Activated T-cell treated with anti-CD3 and anti-CD28 coated beads for 48 hours (primary cell): ENCODE data around the gene TGM1.

ENCODE experiments used
- DNase-seq: peaks from one replicate; pipeline ENCODE4 v3.0.0-alpha.2; 2020; ENCODE audit warnings: low read depth

TGM1 gene

DNA sequence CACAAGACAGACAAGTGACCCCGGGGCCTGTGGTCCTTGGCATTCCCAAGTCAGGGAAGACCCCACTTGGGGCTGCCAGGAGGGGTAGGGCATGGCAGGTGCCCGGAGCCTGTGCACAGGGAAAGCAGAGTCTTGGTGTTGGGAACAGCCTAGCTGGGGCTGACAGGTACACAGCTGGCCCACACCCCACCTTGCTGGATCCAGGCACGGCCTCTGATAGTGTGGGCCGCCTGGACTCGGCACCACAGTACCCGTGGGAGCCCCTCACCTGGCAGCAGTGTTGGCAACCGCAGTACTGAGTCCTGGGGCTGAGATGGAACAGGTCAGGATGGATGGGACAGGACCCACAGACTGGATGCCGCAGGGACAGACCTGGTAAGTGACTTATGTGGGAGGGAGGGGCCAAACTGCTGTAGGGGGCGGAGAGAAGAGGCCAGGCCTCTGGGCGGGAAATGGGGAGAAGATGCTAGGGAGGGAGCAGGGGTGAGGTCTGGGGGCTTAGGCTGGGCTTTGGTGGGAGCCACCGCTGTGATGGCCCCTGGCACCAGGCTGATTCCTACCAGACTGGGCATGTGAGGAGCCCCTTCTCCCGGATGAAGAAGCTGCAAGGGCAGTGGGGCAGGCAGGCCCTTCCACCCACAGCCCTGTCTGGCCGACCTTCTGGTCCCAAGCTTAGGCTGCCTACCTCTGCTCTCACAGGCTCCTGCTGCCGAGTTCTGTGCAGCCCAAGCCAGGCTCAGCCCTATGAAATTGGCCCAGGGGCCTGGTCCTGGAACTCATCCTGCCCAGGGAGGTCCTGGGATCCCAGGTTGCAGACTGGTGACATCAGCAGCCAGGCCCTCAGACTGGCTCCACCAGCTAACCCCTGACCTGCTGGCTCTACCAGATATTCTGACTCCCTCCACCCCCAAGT is at the start of gene TGM1:
Gene TGM1, minus strand, starts transcription at position 357 of the 913 bp plus-strand sequence. CDS start 825 bp downstream, outside the sequence.
- no peak for DNase-seq

DNA sequence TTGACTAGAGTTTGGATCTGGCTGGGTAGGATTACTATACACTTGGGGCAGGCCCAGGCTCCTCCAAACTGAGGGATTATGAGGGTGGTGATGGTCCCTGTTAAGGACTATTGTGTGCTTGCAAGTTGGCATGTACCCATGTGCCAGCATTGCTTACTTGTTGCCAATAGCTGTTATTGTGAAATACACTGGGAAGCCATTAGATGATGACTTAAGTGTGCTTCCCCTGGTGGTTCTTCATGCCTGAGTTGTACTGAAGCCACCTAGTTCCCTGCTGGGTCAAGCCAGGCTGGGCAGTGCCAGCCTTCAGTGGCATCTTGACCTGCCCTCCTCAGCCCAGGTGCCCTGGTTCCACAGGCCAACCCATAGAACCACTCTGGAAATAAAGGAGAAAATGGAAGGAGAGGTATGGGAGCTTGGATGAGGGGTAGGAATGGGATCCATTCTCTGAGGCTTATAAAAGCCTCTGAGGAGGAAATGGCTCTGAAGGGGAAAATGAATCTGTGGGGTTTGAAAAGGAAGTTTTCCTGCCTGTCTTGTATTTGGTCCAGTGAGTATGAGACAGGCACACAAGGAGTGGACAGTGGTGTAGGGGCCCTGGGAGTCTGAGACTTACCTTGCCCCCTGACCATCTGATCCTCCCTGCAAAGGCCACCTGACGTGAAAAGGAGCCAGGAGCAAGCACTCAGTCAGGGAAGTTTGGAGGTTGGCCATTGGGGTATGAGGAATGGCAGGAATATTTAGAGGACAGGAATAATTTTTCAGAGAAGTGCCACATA is 49.0 kb upstream of the TGM1 start:
- no peak for DNase-seq

DNA sequence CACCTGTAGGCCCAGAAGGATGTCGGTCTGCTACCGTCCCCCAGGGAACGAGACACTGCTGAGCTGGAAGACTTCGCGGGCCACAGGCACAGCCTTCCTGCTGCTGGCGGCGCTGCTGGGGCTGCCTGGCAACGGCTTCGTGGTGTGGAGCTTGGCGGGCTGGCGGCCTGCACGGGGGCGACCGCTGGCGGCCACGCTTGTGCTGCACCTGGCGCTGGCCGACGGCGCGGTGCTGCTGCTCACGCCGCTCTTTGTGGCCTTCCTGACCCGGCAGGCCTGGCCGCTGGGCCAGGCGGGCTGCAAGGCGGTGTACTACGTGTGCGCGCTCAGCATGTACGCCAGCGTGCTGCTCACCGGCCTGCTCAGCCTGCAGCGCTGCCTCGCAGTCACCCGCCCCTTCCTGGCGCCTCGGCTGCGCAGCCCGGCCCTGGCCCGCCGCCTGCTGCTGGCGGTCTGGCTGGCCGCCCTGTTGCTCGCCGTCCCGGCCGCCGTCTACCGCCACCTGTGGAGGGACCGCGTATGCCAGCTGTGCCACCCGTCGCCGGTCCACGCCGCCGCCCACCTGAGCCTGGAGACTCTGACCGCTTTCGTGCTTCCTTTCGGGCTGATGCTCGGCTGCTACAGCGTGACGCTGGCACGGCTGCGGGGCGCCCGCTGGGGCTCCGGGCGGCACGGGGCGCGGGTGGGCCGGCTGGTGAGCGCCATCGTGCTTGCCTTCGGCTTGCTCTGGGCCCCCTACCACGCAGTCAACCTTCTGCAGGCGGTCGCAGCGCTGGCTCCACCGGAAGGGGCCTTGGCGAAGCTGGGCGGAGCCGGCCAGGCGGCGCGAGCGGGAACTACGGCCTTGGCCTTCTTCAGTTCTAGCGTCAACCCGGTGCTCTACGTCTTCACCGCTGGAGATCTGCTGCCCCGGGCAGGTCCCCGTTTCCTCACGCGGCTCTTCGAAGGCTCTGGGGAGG is 47.9 kb upstream of the TGM1 start, which contains the start of gene LTB4R:
Gene LTB4R, plus strand, starts transcription at position 857 of the 959 bp plus-strand sequence. CDS start 4,150 bp downstream, outside the sequence.
- DNase-seq: peak; percentile 57

DNA sequence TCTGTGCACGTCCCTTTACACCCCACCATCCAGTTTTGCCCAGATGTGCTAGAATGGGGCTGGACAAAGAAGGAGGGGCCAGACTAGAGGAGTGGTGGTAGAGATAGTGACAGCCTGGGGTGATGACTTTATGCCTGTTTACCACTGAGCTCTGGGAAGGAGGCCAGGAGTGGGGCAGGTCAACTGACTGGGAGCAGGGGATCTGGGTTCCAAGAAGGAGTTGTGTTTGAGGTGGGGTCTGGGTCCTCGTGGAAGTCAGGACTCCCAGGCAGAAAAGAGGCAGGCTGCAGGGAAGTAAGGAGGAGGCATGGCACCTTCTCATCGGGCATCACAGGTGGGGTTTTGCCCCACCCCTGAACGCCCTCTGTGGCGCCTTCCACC is 47.3 kb upstream of the TGM1 start:
- DNase-seq: no peak

DNA sequence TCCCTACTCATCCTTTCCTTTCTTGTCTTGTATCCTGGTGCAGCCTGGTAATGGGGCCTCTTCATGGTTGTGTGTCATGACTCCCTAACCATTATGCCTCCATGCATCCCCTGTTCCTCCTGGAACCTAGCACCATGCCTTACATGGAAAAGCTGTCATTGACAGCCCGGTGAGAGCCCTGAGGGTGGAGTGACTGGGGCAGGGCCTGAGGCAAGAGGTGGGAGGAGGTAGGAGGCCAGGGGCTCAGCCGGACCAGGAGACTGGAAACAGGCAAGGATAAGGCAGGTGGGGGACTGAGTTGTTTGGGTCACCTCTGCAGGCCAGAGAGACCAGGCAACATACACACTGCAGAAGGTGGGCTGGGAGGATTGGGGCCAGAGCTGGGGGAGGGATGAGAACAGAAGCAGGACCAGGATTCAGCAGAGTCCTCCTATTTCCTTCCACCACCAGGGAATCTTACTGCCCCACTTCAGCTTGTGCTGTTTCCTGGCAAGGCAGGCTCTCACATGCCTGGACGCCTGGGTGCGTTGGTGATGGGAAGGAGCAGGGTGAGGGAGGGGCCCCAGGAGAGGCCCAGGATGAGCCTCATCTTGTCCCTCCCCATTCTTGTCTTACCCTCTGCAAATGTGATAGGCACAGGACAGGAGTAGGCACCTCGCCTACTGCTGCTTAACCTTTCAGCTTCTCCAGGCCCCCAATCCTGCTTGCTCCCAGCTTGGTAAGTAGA is 46.7 kb upstream of the TGM1 start, which contains the start of gene LTB4R2:
Gene LTB4R2, plus strand, starts transcription at position 603 of the 727 bp plus-strand sequence. CDS start 525 bp downstream, outside the sequence.
- DNase-seq: no peak

DNA sequence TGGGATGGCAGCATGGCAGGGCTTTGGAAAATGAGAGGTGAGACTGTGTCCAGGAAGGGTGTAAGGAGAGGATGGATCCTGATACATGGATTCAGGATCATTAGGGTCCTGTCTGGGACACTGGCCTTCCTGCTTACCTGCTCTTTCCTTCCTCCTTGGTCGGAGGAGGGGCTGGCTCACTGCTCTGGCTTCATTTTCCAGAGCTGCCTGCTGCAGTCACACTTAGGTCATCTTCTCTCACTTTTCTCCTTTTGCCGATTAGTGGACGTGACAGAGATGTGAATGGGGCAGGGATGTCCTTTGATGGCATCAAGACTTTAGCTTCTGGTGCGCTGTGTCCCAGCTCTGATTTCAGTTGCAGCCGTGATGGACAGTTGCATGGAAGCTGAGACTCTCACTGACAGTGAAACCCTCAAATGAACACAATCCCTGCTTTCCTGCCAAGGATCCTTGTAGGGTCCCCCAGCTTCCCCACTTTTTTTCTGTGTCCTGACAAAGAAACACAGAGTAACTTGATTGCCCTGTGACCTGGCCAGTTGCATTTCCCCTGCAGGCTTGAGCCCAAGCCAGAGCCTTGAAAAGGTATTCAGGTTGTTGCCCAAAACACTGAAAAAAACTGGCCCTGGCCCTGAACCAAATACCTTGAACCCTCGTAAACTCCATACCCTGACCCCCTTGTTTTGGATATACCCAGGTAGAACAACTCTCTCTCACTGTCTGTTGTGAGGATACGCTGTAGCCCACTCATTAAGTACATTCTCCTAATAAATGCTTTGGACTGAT is 45.6 kb upstream of the TGM1 start:
- no peak for DNase-seq

DNA sequence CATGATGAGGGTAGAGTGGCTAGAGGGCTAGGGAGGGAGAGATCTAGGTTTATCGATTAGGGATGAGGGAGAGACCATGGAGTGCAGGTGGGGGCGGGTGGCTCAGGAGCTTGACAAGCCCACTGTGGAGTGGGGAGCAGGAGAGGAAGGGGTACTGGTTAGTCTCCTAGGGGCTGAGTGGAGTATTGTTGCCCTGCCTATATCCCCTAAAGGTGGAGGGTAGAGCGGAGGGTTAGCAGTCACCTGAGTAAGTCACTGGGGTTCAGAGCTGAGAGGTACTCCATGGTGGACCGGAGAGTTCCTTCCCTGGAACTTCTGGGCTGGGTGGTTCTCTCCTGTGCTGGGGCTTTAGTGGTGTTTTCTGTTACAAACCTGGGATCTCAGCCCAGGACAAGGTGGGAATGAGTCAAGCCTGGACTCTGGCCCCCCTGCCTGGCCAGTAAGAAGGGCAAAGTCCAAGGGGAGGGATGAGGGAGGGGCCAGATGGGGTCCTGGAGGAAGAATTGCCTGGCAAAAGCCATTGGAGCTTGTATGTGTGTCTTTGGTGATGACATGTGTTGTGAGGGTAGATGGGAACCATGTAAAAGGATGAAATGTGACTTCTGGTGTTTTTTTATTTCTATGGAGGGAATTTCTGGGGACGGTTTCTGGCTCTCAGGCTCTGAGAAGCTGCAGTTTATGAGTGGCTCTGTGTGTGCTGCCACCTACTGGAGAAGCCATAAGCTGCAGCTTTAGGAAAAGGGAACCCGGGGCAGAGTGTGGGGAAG is 44.8 kb upstream of the TGM1 start, which contains the start of gene CIDEB:
Gene CIDEB, minus strand, starts transcription at position 403 of the 767 bp plus-strand sequence. Its CDS starts 119 bp downstream, at position 284.
- peak; percentile 37 for DNase-seq

DNA sequence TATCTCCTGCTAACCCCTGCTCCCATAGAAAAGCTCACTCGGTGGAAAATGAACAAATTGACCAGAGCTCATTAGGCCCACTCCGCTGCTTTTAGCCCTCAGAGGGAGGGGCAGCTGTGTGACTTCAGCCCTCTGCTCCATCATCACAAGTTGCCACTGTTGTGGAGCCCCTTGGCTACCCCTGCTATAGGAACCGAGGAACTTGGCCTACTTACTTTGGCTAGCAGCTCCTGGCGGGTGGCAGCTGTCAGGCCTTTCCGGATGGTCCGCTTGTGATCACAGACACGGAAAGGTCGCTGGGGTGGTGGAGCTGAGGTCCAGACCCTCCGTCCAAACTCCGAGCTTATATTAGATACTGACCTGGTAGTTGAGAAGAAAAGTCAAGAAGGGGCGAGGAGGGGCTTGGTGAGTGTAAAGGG is 44.2 kb upstream of the TGM1 start:
- no peak for DNase-seq

DNA sequence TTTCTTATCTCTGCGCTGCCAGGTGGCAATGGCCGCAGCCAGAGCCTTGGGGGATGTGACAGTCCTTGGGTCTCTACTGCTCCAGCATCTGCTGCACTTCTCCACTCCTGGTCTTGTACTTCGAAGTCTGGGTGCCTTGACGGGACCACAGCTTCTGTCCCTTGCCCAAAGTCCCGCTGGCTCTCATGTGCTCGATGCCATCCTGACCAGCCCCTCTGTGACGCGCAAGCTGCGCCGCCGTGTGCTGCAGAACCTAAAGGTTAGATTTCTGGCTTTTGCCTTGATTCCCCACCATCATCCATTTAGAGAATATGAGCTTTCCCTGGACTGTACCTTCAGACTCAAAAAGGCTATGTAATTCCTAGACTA is 41.0 kb upstream of the TGM1 start:
- no peak for DNase-seq

DNA sequence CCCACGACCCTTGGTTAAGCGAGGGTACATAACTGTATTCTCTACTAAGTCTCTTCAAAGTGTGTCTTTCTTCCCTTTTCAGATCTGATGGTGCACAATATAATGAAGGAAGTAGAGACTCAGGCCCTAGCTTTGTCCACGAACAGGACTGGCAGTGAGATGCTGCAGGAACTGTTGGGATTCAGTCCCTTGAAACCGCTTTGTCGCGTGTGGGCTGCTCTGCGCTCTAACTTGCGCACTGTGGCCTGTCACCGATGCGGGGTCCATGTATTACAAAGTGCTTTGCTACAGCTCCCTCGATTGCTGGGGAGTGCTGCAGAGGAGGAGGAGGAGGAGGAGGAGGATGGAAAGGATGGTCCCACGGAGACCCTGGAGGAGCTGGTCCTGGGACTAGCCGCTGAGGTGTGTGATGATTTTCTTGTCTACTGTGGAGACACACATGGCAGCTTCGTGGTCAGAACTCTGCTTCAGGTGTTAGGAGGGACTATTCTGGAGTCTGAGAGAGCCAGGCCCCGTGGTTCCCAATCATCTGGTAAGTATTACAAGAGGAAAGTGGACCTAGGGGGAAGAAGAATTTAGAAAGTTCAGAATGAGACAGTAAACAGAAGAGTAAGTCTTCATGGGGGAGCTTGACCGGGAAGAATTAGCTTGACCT is 37.5 kb upstream of the TGM1 start:
- DNase-seq: no peak

DNA sequence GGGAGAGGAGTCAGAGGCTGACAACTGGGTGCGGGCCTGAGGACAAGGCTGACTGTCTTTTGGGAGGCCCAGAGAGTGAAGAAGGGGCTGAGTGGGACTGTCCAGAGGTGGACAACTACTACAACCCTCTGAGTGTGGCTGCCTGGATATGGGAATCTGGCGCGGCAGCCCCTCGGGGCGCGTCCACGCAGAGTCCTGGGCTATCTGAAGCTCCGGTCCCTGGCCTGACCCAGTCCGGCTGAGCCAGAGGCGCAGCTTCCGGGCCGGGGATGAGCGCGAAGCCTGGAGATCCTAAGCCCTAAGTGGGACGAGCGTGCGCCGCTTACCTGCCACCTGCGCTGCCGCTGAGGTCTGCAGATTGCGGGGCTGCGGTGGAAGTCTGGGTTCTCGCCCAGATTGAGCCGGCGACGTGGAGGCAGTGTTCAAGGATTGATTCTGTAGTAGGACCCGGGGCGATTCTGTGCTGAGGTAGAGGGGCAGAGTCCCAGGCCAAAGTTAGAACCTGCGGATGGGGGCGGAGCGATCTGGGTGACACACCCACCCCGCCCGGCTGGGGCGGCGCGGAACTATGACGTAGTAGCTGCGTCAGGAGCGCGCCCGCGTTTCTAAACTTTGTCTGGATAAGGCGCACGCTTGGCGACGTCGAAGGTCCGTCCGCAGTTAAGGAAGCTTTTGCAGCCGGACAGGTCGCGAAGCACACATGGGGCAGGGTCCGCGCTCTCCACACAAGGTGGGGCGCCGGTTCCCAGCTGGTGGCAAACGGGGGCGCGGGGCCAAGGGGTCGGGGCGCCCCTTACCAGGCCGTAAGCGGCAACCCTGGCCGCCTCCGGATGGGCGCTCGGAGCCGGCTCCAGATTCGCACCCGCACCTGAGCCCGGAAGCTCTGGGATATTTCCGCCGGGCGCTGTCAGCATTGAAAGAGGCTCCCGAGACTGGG is 36.5 kb upstream of the TGM1 start, which contains the start of the genes DHRS1 and NOP9:
Gene DHRS1, minus strand, starts transcription at position 526 of the 937 bp plus-strand sequence. CDS start 674 bp downstream, outside the sequence.
Gene NOP9, plus strand, starts transcription at position 596 of the 937 bp plus-strand sequence. Its CDS starts 105 bp downstream, at position 701.
- DNase-seq: peak; percentile 89

DNA sequence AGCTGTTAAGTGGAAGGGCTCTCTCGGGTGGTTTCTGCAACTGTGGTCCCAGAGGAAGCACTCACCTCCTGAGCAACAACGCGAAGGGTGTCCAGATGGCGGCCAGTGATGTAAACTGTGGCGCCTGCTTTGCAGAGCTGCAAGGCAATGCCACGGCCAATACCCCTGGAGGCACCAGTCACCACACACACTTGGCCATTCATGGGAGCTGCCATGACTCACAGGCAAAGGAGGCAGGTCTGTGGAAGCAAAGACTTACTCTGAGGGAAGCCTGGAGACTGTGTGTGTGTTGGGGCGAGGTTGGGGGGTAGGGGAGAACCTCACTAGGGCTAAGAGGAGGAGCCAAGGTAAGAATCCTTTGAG is 35.9 kb upstream of the TGM1 start:
- DNase-seq: no peak

DNA sequence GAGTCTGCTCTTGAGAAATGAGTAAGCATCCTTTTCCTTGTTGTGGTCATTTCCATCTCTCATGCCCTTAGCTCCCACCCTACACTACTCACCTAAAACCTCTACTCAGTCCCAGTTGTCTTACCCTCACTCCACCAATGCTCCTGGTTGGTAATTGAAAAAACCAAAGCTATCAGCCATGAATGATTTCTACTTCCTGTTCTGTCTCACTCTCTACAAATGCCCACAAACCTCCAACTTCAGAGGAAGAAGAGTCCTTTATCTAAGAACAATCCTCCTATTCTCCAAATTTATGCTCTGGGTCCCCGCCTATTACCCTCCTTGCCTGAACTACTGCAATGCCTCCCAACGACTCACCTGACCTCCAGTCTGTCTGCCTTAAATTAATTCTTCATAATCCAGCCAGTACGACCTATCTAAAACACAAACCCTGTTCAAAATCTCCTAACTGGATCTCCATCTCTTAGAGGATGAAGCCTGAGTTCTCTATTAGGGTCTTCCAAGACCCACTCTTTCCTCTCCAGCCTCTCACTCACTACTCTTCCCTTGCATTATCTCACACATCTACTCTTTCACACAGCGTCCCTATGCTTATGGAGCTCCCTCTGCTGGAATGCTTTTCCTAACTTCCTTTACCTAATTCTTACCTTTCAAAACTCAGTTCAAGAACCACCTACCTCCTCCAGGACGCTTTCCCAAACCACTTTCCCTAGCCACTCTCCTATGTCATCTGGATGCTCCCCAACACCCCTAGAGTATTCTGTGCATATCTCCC is 34.4 kb upstream of the TGM1 start:
- no peak for DNase-seq

DNA sequence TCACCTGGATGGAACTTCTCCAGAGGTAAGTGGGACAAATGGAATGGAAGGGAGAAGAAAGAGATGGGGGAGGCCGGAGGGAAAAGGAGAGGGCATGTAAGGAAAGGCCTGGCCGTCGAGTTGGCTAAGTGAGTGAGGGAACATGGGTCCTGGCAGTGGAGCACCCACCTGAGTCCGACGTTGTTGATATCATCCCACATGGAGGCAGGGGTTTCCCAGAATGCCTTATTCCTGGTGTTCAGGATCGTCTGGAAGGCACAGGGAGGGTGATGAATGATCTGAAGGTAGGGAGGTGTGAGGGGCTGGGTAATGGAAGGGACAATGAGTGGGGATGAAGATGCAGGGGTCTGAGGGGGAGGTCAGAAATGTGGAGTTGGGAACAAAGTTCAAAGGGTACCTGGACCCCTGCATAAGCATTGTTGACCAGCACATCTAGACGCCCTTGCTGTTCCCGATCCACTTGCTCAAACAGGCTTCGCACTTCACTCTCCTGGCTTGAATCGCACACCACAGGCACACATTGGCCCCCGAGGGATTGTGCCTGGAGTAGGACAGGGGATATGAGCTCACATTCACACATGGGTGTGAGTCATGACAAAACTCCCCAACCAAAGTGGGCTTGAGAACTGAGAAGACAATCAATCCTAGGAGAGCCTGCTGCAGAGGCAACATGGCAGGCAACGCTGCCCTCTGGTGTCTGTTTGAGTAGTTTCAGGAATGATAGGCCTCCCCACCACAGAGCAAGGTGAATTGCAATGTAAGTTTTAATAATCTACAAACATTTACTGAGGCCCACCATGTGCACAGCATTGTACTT is 33.6 kb upstream of the TGM1 start:
- peak; percentile 63 for DNase-seq

DNA sequence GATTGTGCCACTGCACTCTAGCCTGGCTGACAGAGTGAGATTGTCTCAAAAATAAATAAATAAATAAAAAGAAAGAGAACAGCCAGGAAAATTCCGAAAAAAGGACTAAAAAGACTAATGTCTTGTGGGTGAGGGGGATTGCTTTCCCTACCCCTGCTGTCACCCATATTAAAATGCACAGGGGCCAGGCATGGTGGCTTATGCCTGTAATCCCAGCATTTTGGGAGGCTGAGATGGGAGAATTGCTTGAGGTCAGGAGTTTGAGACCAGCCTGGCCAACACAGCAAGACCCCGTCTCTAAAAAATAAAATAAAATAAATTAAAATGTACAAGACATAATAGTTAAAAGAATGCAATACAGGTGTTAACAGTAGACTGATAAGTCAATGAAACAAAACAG is 30.5 kb upstream of the TGM1 start:
- DNase-seq: no peak
